Muscle of leg (tissue), 11 donors: Measurements from ENCODE around the gene SLC22A31. TPM values are rescaled to one million over a fixed set of nuclear protein-coding genes. Genes with fewer than 3 reads are reported as not detected.

Source experiments
- DNase-seq: peaks from one replicate; pipeline ENCODE4 v3.0.0; 2013
- H3K27ac ChIP-seq: one replicate; pipeline ENCODE4 v1.5.1; 2013; ENCODE audit warnings: mild to moderate bottlenecking, low read length, control low read depth
- H3K27me3 ChIP-seq: one replicate; pipeline ENCODE4 v1.6.1; 2013; ENCODE audit warnings: low read length; ENCODE audit not compliant: control insufficient read depth, insufficient read depth
- H3K36me3 ChIP-seq: one replicate; pipeline ENCODE4 v1.6.1; 2013; ENCODE audit warnings: low read length; ENCODE audit not compliant: control insufficient read depth, insufficient read depth
- H3K4me1 ChIP-seq: one replicate; pipeline ENCODE4 v1.6.1; 2013; ENCODE audit warnings: low read length; ENCODE audit not compliant: control insufficient read depth, insufficient read depth
- H3K4me3 ChIP-seq: one replicate; pipeline ENCODE4 v1.5.1; 2013; ENCODE audit warnings: low read length, control low read depth
- H3K9me3 ChIP-seq: replicated peaks from 2 replicates; pipeline ENCODE4 v1.6.1; 2013; ENCODE audit warnings: low read depth, low read length; ENCODE audit not compliant: control insufficient read depth
- WGBS: methylation state at CpG from one replicate; pipeline ENCODE4 v1.1.5; 2013; ENCODE audit warnings: missing lambda C conversion rate; ENCODE audit not compliant: insufficient coverage; 5-methylcytosine and 5-hydroxymethylcytosine counted together
- polyA plus RNA-seq, 8 donors: library from polyadenylated mRNA; unstranded; fragments of 120-200 nt; gene quantifications; one replicate each; pipeline versions ENCODE4 v1.2.1 to v1.2.3, GENCODE V29; 2013; ENCODE audit warnings: inconsistent platforms in 1 of 8, low replicate concordance in 1 of 8; ENCODE audit not compliant: insufficient read length in 8 of 8, insufficient read depth in 1 of 8
- total RNA-seq: library from RNA; stranded (reverse); fragments of 120-200 nt; gene quantifications from one replicate; pipeline ENCODE4 v1.2.4, GENCODE V29; 2013

Gene SLC22A31
- total and polyA plus RNA-seq, 9 donors: 0.70 to 5.5 (median 1.9) TPM; not detected in 1

GRCh38 chr16:89149386-89149785 is 51.0 kb downstream of the SLC22A31 start:
- H3K36me3 ChIP-seq: peaks cover 44% of the 10 kb centered on the region
- peaks cover 7% of the 10 kb centered on the region for H3K9me3 ChIP-seq
- DNase-seq: no peak
- H3K4me3 ChIP-seq: no peak overlapping the region
- no peaks in the 10 kb centered on the region for H3K4me1 ChIP-seq
- no peak overlapping the region for H3K27ac ChIP-seq
- H3K27me3 ChIP-seq: no peaks in the 10 kb centered on the region
- 100% methylated on average over 8 of the region's 9 CpGs for WGBS

GRCh38 chr16:89147085-89147817 is 53.1 kb downstream of the SLC22A31 start:
- peaks cover 61% of the 10 kb centered on the region for H3K36me3 ChIP-seq
- no peak for DNase-seq
- no peak overlapping the region for H3K27ac ChIP-seq
- no peaks in the 10 kb centered on the region for H3K27me3 ChIP-seq
- no peaks in the 10 kb centered on the region for H3K4me1 ChIP-seq
- no peak overlapping the region for H3K4me3 ChIP-seq
- 74% methylated on average over 4 of the region's 11 CpGs for WGBS
- H3K9me3 ChIP-seq: peaks cover 7% of the 10 kb centered on the region

- DNase-seq: no peak
- Histone ChIP-seq H3K27ac (no peak overlapping the region), H3K9me3 (peaks cover 7% of the 10 kb centered on the region), H3K4me1 (no peaks in the 10 kb centered on the region), H3K4me3 (no peak overlapping the region), H3K36me3 (peaks cover 65% of the 10 kb centered on the region), H3K27me3 (no peaks in the 10 kb centered on the region)
- 94% methylated on average over 16 of the region's 21 CpGs for WGBS
Measured at GRCh38 chr16:89146211-89147005, 53.9 kb downstream of the SLC22A31 start.

Other genes starting within 250 kb of the SLC22A31 start
- 3.8 TPM for gene CBFA2T3, start 223.3 kb downstream of the SLC22A31 start, total RNA-seq
- 10 to 100 TPM; 13.2 to 23.0 (median 18.6) TPM for gene CBFA2T3, start 223.3 kb downstream of the SLC22A31 start, polyA plus RNA-seq
- gene ACSF3, start 106.7 kb downstream of the SLC22A31 start, total RNA-seq: 18.4 TPM
- gene ACSF3, start 106.7 kb downstream of the SLC22A31 start, polyA plus RNA-seq: 10 to 100 TPM; 13.4 to 18.6 (median 16.6) TPM
- gene CDH15, start 28.8 kb downstream of the SLC22A31 start, total RNA-seq: 121 TPM
- 100 to 1,000 TPM; 124 to 276 (median 191) TPM for gene CDH15, start 28.8 kb downstream of the SLC22A31 start, polyA plus RNA-seq
- gene ZNF778, start 17.2 kb upstream of the SLC22A31 start, total RNA-seq: 7.0 TPM
- gene ZNF778, start 17.2 kb upstream of the SLC22A31 start, polyA plus RNA-seq: 1 to 10 TPM; 4.6 to 7.7 (median 5.4) TPM